PC-9 (cell line): ENCODE measurements around the gene TPRG1L.

Experiments
- CTCF ChIP-seq: fragments of 200-600 bp; sonication (generic); conservative IDR thresholded peaks from 2 replicates; pipeline ENCODE4 v1.6.1; 2017; ENCODE audit warnings: mixed run types, antibody characterized with exemption, mild to moderate bottlenecking, moderate library complexity
- EZH2 ChIP-seq: fragments of 200-600 bp; sonication (generic); IDR thresholded peaks from 2 replicates; pipeline ENCODE4 v1.8.0; 2017; ENCODE audit warnings: antibody characterized with exemption, low read depth

- no peak for TF ChIP-seq CTCF
- TF ChIP-seq EZH2 = no peak
Observed at GRCh38 chr1:3598522-3599285, 26.1 kb upstream of the TPRG1L start.
